ENCODE results near the gene SLC17A9.

The SLC17A9 gene

GRCh38 chr20:62943396-62943795, 9.1 kb upstream of the SLC17A9 start:
- no peak for TF ChIP-seq POLR2A (IDR thresholded peaks at IDR 0.05; ENCODE audit: extremely low read depth, insufficient read length)
- TF ChIP-seq, protein P1, sequence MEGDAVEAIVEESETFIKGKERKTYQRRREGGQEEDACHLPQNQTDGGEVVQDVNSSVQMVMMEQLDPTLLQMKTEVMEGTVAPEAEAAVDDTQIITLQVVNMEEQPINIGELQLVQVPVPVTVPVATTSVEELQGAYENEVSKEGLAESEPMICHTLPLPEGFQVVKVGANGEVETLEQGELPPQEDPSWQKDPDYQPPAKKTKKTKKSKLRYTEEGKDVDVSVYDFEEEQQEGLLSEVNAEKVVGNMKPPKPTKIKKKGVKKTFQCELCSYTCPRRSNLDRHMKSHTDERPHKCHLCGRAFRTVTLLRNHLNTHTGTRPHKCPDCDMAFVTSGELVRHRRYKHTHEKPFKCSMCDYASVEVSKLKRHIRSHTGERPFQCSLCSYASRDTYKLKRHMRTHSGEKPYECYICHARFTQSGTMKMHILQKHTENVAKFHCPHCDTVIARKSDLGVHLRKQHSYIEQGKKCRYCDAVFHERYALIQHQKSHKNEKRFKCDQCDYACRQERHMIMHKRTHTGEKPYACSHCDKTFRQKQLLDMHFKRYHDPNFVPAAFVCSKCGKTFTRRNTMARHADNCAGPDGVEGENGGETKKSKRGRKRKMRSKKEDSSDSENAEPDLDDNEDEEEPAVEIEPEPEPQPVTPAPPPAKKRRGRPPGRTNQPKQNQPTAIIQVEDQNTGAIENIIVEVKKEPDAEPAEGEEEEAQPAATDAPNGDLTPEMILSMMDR (IDR thresholded peaks at IDR 0.05; ENCODE audit: low read depth, low read length): no peak
- no peak for TF ChIP-seq MAX (IDR thresholded peaks at IDR 0.05; ENCODE audit: low read depth, low read length)
- H3K4me3 ChIP-seq (ENCODE audit: low read depth, low read length): no peak overlapping the region
- DNase-seq (ENCODE audit: low read depth): no peak

- TF ChIP-seq POLR2A (IDR thresholded peaks at IDR 0.05; ENCODE audit: extremely low read depth, insufficient read length) (no peak), MAX (IDR thresholded peaks at IDR 0.05; ENCODE audit: low read depth, low read length) (no peak), MYC (IDR thresholded peaks at IDR 0.05; ENCODE audit: low read depth, low read length) (no peak)
- TF ChIP-seq, protein P1 (IDR thresholded peaks at IDR 0.05; ENCODE audit: low read depth, low read length): no peak
- DNase-seq (ENCODE audit: low read depth): no peak
- no peak overlapping the region for H3K4me3 ChIP-seq (ENCODE audit: low read depth, low read length)
Observed at GRCh38 chr20:62944184-62944583, 8.3 kb upstream of the SLC17A9 start.

GRCh38 chr20:62944746-62945145, 7.8 kb upstream of the SLC17A9 start:
- TF ChIP-seq MAX (IDR thresholded peaks at IDR 0.05; ENCODE audit: low read depth, low read length) (no peak), POLR2A (IDR thresholded peaks at IDR 0.05; ENCODE audit: extremely low read depth, insufficient read length) (no peak), MYC (IDR thresholded peaks at IDR 0.05; ENCODE audit: low read depth, low read length) (no peak)
- TF ChIP-seq, protein P1 (IDR thresholded peaks at IDR 0.05; ENCODE audit: low read depth, low read length): no peak
- H3K4me3 ChIP-seq (ENCODE audit: low read depth, low read length): no peak overlapping the region
- DNase-seq (ENCODE audit: low read depth): no peak

- H3K4me3 ChIP-seq (ENCODE audit: low read depth, low read length): no peak overlapping the region
- DNase-seq (ENCODE audit: low read depth): no peak
- TF ChIP-seq POLR2A (IDR thresholded peaks at IDR 0.05; ENCODE audit: extremely low read depth, insufficient read length): no peak
- TF ChIP-seq, protein P1 (IDR thresholded peaks at IDR 0.05; ENCODE audit: low read depth, low read length): no peak
- TF ChIP-seq MAX (IDR thresholded peaks at IDR 0.05; ENCODE audit: low read depth, low read length): no peak
- no peak for TF ChIP-seq MYC (IDR thresholded peaks at IDR 0.05; ENCODE audit: low read depth, low read length)
Observed at GRCh38 chr20:62945771-62946339, 6.7 kb upstream of the SLC17A9 start.

GRCh38 chr20:62946918-62947317, 5.6 kb upstream of the SLC17A9 start:
- DNase-seq (ENCODE audit: low read depth): no peak
- H3K4me3 ChIP-seq (ENCODE audit: low read depth, low read length): no peak overlapping the region
- TF ChIP-seq MAX (IDR thresholded peaks at IDR 0.05; ENCODE audit: low read depth, low read length): no peak

- no peak for DNase-seq (ENCODE audit: low read depth)
- H3K4me3 ChIP-seq (ENCODE audit: low read depth, low read length): no peak overlapping the region
- TF ChIP-seq POLR2A (IDR thresholded peaks at IDR 0.05; ENCODE audit: extremely low read depth, insufficient read length): no peak
- no peak for TF ChIP-seq MAX (IDR thresholded peaks at IDR 0.05; ENCODE audit: low read depth, low read length)
- TF ChIP-seq, protein P1 (IDR thresholded peaks at IDR 0.05; ENCODE audit: low read depth, low read length): no peak
- TF ChIP-seq MYC (IDR thresholded peaks at IDR 0.05; ENCODE audit: low read depth, low read length): no peak
Observed at GRCh38 chr20:62947532-62948300, 4.8 kb upstream of the SLC17A9 start.

Measured in NB4 (cell line).